Measurements from ENCODE around the gene ANKRD1. TPM values are rescaled to one million over a fixed set of nuclear protein-coding genes. Genes with fewer than 3 reads are reported as not detected.
"Not testable (repeated sequence)": the region's sequence is repeated elsewhere in the genome, so short reads cannot be mapped to it uniquely, and the experiment has no call there.

The ANKRD1 gene
- total and polyA plus RNA-seq, 2 of the 8 experiments (the other 6 are each of a cell fraction or from before 2014, with no cell fraction given) = 0.03 TPM; not detected in 1

DNA sequence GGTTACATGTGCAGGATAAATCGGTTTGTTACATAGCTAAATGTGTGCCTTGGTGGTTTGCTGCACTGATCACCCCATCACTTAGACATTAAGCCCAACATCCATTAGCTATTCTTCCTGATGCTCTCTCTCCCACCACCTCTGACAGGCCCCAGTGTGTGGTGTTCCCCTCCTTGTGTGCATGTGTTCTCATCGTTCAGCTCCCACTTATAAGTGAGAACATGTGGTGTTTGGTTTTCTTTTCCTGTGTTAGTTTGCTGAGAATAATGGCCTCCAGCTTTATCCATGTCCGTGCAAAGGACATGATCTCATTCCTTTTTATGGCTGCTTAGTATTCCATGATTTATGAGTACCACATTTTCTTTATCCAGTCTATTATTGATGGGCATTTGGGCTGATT, 22.1 kb upstream of the ANKRD1 start:
- not testable (repeated sequence) for H3K27ac ChIP-seq (ENCODE audit: low read depth, low read length); FAIRE-seq
- H3K27me3 ChIP-seq (replicated peaks in 1 of 4; ENCODE audit: control insufficient read depth in 3 of 4, extremely low read depth in 1 of 4, insufficient read depth in 3 of 4, low read length in 3 of 4) = peaks cover 1 to 15% (median 11%) of the 10 kb centered on the region in 4 experiments; a peak in 5 of 7 replicates

More for the DNA sequence above, 22.1 kb upstream of the ANKRD1 start:
- DNase-seq (ENCODE audit: low read depth in 1 of 2, low spot score in 2 of 2); H3K9me3 ChIP-seq (ENCODE audit: insufficient read depth in 2 of 2, low read depth in 1 of 2, low read length in 1 of 2); H3K4me1 ChIP-seq (replicated peaks in 1 of 4; ENCODE audit: control insufficient read depth in 3 of 4, insufficient read depth in 4 of 4, low read length in 3 of 4); H3K36me3 ChIP-seq (ENCODE audit: control insufficient read depth in 2 of 4, insufficient read depth in 4 of 4, low read length in 3 of 4); H3K9ac ChIP-seq (replicated peaks in 1 of 4; ENCODE audit: extremely low read depth in 1 of 4, low read depth in 3 of 4, low read length in 3 of 4); H4K20me1 ChIP-seq (replicated peaks in 1 of 2; ENCODE audit: control insufficient read depth in 1 of 2, insufficient read depth in 2 of 2, low read length in 2 of 2); H2BK5ac ChIP-seq (ENCODE audit: low read depth, low read length); H2AK5ac ChIP-seq (ENCODE audit: low read depth, low read length); H3K79me1 ChIP-seq (ENCODE audit: low read depth, low read length); H2BK120ac ChIP-seq (replicated peaks; ENCODE audit: low read depth, low read length); H3K18ac ChIP-seq (ENCODE audit: extremely low read depth, low read length); H4K8ac ChIP-seq (ENCODE audit: extremely low read depth, insufficient read depth, low read length); H3K4me3 ChIP-seq (ENCODE audit: extremely low read depth in 1 of 4, insufficient read depth in 2 of 4, low read depth in 3 of 4, low read length in 4 of 4); H2AFZ ChIP-seq (ENCODE audit: low read length); H3K23ac ChIP-seq (ENCODE audit: insufficient read length); H2BK12ac ChIP-seq (ENCODE audit: low read depth, low read length); H2BK15ac ChIP-seq (ENCODE audit: low read length); H3K79me2 ChIP-seq (ENCODE audit: control insufficient read depth in 1 of 2, insufficient read depth in 2 of 2, low read length in 2 of 2); H3K23me2 ChIP-seq (ENCODE audit: low read depth, low read length); H3K14ac ChIP-seq (ENCODE audit: insufficient read length); H4K91ac ChIP-seq (replicated peaks; ENCODE audit: insufficient read length, low read length); H3K4me2 ChIP-seq (ENCODE audit: insufficient read depth in 1 of 2, low read depth in 2 of 2, low read length in 2 of 2); H4K5ac ChIP-seq (ENCODE audit: insufficient read length, low read depth, low read length); H3K56ac ChIP-seq (replicated peaks; ENCODE audit: insufficient read length, low read depth, low read length); H3K4ac ChIP-seq (replicated peaks; ENCODE audit: insufficient read length, low read depth, low read length); H2BK20ac ChIP-seq (ENCODE audit: low read length): not testable (repeated sequence)
- ChIA-PET POLR2A (ENCODE audit: partially characterized antibody) (interaction anchor here (0.7 kb wide), 1 partner anchor 12 kb away, joined by 4 read pairs; no protein-coding TSS in a partner anchor), CTCF (ENCODE audit: partially characterized antibody) (interaction anchor here (0.7 to 2.7 kb wide), 3 partner anchors 25 to 101 kb away, joined by 3 to 11 read pairs (median 3); no protein-coding TSS in a partner anchor)
- 88% methylated on average over 3 of the region's 3 CpGs; no CpG with 5 or more reads in 1 of the 2 experiments for WGBS, 2 experiments (ENCODE audit: extremely low coverage in 1 of 2, insufficient coverage in 1 of 2, insufficient read length in 1 of 2, insufficient replicate concordance in 2 of 2, low coverage in 1 of 2, low lambda C conversion rate in 2 of 2, missing lambda C conversion rate in 1 of 2)
